Skin epidermis (tissue), 12 donors: Measurements from ENCODE around the gene TAF13.
A peak's percentile ranks its signal among the peaks of the same experiment; 100 is the strongest.
"Not testable (repeated sequence)": the region's sequence is repeated elsewhere in the genome, so short reads cannot be mapped to it uniquely, and the experiment has no call there.

Experiments used
- H3K27ac ChIP-seq, 21 experiments: fragments of 200-600 bp; sonication (generic) in 11 of 21; one replicate each; pipeline ENCODE4 v1.5.0; 2020; ENCODE audit warnings: mild to moderate bottlenecking in 3 of 21, inconsistent platforms in 2 of 21, moderate library complexity in 2 of 21
- H3K4me3 ChIP-seq, 7 experiments: fragments of 200-600 bp; sonication (generic) in 2 of 7; one replicate each; pipeline ENCODE4 v1.5.0; 2020; ENCODE audit warnings: inconsistent platforms in 2 of 7, mild to moderate bottlenecking in 2 of 7, moderate library complexity in 1 of 7

Gene TAF13

GRCh38 chr1:109056064-109056463, 19.7 kb downstream of the TAF13 start:
- Histone ChIP-seq H3K4me3 (no peak overlapping the region), H3K27ac (no peak overlapping the region)

- H3K4me3 ChIP-seq, H3K27ac ChIP-seq: not testable (repeated sequence)
These were observed 23.7 kb downstream of the TAF13 start for GRCh38 chr1:109052145-109052544.

- Histone ChIP-seq H3K27ac (peak overlapping the region in 16 of 21 experiments; percentile 21 to 76 (median 63)), H3K4me3 (no peak overlapping the region)
These were observed 25.4 kb downstream of the TAF13 start for GRCh38 chr1:109050228-109050995.

GRCh38 chr1:109048335-109048734, 27.5 kb downstream of the TAF13 start:
- Histone ChIP-seq H3K4me3 (no peak overlapping the region), H3K27ac (no peak overlapping the region)

- H3K4me3 ChIP-seq = no peak overlapping the region
- H3K27ac ChIP-seq = peak overlapping the region in 2 of 21 experiments; percentile 34 to 42
These were observed 28.5 kb downstream of the TAF13 start for GRCh38 chr1:109047339-109047738.

- Histone ChIP-seq H3K27ac (peak overlapping the region in 2 of 21 experiments; percentile 19 to 54), H3K4me3 (no peak overlapping the region)
These were observed 29.1 kb downstream of the TAF13 start for GRCh38 chr1:109046671-109047070.

- H3K27ac ChIP-seq = no peak overlapping the region
- H3K4me3 ChIP-seq = no peak overlapping the region
These were observed 30.2 kb downstream of the TAF13 start for GRCh38 chr1:109045595-109045994.

- Histone ChIP-seq H3K27ac (peak within 1 kb of the TSS; percentile 67 to 96 (median 85)), H3K4me3 (peak within 1 kb of the TSS; percentile 61 to 100 (median 88))
These were observed 34.0 kb downstream of the TAF13 start, which contains the start of gene WDR47 for GRCh38 chr1:109041621-109042468. Gene WDR47 (minus strand): TSS chr1:109042102. CDS start chr1:109023512, 18,590 bp downstream.

- Histone ChIP-seq H3K4me3 (peak overlapping the region; percentile 61 to 100 (median 88)), H3K27ac (peak overlapping the region; percentile 67 to 96 (median 85))
These were observed 34.7 kb downstream of the TAF13 start for GRCh38 chr1:109040989-109041620.

GRCh38 chr1:109040627-109040988, 35.2 kb downstream of the TAF13 start:
- H3K4me3 ChIP-seq = peak overlapping the region; percentile 61 to 100 (median 88)
- H3K27ac ChIP-seq = peak overlapping the region in 17 of 21 experiments; percentile 73 to 96 (median 85)

- Histone ChIP-seq H3K27ac (no peak overlapping the region), H3K4me3 (no peak overlapping the region)
These were observed 41.4 kb downstream of the TAF13 start for GRCh38 chr1:109034382-109034781.

- not testable (repeated sequence) for H3K4me3 ChIP-seq, H3K27ac ChIP-seq
These were observed 46.3 kb downstream of the TAF13 start for GRCh38 chr1:109029493-109029892.

- no peak overlapping the region for H3K27ac ChIP-seq
- no peak overlapping the region for H3K4me3 ChIP-seq
These were observed 48.0 kb downstream of the TAF13 start for GRCh38 chr1:109027841-109028240.

- no peak overlapping the region for H3K27ac ChIP-seq
- H3K4me3 ChIP-seq = no peak overlapping the region
These were observed 50.1 kb downstream of the TAF13 start for GRCh38 chr1:109025694-109026093.

GRCh38 chr1:109024646-109025045, 51.2 kb downstream of the TAF13 start:
- H3K27ac ChIP-seq = no peak overlapping the region
- no peak overlapping the region for H3K4me3 ChIP-seq

- H3K27ac ChIP-seq = no peak overlapping the region
- H3K4me3 ChIP-seq = no peak overlapping the region
These were observed 55.0 kb downstream of the TAF13 start for GRCh38 chr1:109020693-109021257.

GRCh38 chr1:109017719-109018118, 58.1 kb downstream of the TAF13 start:
- H3K4me3 ChIP-seq, H3K27ac ChIP-seq: not testable (repeated sequence)

- Histone ChIP-seq H3K27ac (no peak overlapping the region), H3K4me3 (no peak overlapping the region)
These were observed 58.7 kb downstream of the TAF13 start for GRCh38 chr1:109017134-109017533.
